NCI-H345 treated with DMSO at 0.1 percent for 48 hours (cell line): ENCODE results near the gene CDH13.

ENCODE experiments used
- DNase-seq: peaks from one replicate; lab custom pipeline; 2025; ENCODE audit not compliant: unreplicated experiment; lab: John Stamatoyannopoulos, UW

Gene CDH13

GRCh38 chr16:83143788-83144187, 517.0 kb downstream of the CDH13 start:
- no peak for DNase-seq

GRCh38 chr16:83145297-83145696, 518.5 kb downstream of the CDH13 start:
- no peak for DNase-seq

GRCh38 chr16:83147244-83147643, 520.5 kb downstream of the CDH13 start:
- DNase-seq: no peak

- DNase-seq: no peak
Measured at GRCh38 chr16:83158320-83158957, 531.7 kb downstream of the CDH13 start.

- no peak for DNase-seq
Measured at GRCh38 chr16:83159049-83159448, 532.3 kb downstream of the CDH13 start.

- DNase-seq: no peak
Measured at GRCh38 chr16:83160287-83161020, 533.7 kb downstream of the CDH13 start.

- DNase-seq: no peak
Measured at GRCh38 chr16:83162791-83163190, 536.0 kb downstream of the CDH13 start.

- no peak for DNase-seq
Measured at GRCh38 chr16:83164816-83165215, 538.0 kb downstream of the CDH13 start.

GRCh38 chr16:83171396-83171795, 544.6 kb downstream of the CDH13 start:
- no peak for DNase-seq

GRCh38 chr16:83174671-83175070, 547.9 kb downstream of the CDH13 start:
- DNase-seq: no peak

GRCh38 chr16:83176802-83177201, 550.0 kb downstream of the CDH13 start:
- DNase-seq: no peak

- no peak for DNase-seq
Measured at GRCh38 chr16:83185902-83186301, 559.1 kb downstream of the CDH13 start.

GRCh38 chr16:83187405-83187804, 560.6 kb downstream of the CDH13 start:
- no peak for DNase-seq

GRCh38 chr16:83196796-83197195, 570.0 kb downstream of the CDH13 start:
- DNase-seq: no peak

GRCh38 chr16:83197450-83197849, 570.7 kb downstream of the CDH13 start:
- no peak for DNase-seq

- no peak for DNase-seq
Measured at GRCh38 chr16:83198977-83199376, 572.2 kb downstream of the CDH13 start.

GRCh38 chr16:83200005-83200779, 573.4 kb downstream of the CDH13 start:
- DNase-seq: no peak

- DNase-seq: no peak
Measured at GRCh38 chr16:83201748-83202147, 575.0 kb downstream of the CDH13 start.

GRCh38 chr16:83205896-83206295, 579.1 kb downstream of the CDH13 start:
- no peak for DNase-seq

GRCh38 chr16:83206426-83206825, 579.7 kb downstream of the CDH13 start:
- DNase-seq: no peak

GRCh38 chr16:83211711-83212110, 584.9 kb downstream of the CDH13 start:
- no peak for DNase-seq

- no peak for DNase-seq
Measured at GRCh38 chr16:83212301-83212841, 585.6 kb downstream of the CDH13 start.
